Astrocyte (in vitro differentiated cells and primary cell): ENCODE measurements around the gene ABCA3.

Experiments
- CTCF ChIP-seq: IDR thresholded peaks from 2 replicates; pipeline ENCODE4 v1.5.1; 2011; ENCODE audit warnings: low read depth, mild to moderate bottlenecking, inconsistent platforms, low read length, moderate library complexity; ENCODE audit not compliant: insufficient read depth
- EZH2 ChIP-seq: IDR thresholded peaks from 2 replicates; pipeline ENCODE4 v1.6.1; 2012; ENCODE audit warnings: mild to moderate bottlenecking, low read length, inconsistent platforms; ENCODE audit not compliant: insufficient read depth

GRCh38 chr16:2253293-2253692, 87.2 kb downstream of the ABCA3 start:
- TF ChIP-seq CTCF (no peak), EZH2 (no peak)
